HuH-7 (cell line): ENCODE data around the gene SEMA3C.
"Not testable (repeated sequence)": the region's sequence is repeated elsewhere in the genome, so short reads cannot be mapped to it uniquely, and the experiment has no call there.

Source experiments
- DNase-seq: peaks from one replicate; pipeline ENCODE4 v3.0.0; 2011; ENCODE audit warnings: low spot score

Gene SEMA3C

GRCh38 chr7:80926955-80927354 lies 8.1 kb upstream of the SEMA3C start:
- not testable (repeated sequence) for DNase-seq

- no peak for DNase-seq
Observed at GRCh38 chr7:80924090-80924489, 5.2 kb upstream of the SEMA3C start.

DNA sequence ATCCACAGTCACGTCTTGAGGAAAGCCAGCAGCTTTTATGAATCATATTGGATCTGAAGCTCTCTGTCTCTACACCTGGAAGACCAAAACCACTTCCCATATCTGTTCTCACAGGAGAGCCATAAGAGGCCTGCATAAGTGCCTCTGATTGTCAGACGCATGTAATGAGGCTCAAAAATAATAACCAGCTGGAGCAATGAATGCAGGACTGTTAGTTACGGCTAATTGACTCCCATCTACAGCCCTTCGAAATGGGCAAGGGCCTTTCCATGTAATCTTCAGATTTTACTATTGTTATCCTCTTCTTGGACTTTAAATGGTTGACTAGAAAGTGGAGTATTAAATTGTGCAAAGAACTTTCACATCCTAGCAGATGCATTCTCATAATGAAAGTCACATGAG lies 4.4 kb upstream of the SEMA3C start:
- DNase-seq = no peak

DNA sequence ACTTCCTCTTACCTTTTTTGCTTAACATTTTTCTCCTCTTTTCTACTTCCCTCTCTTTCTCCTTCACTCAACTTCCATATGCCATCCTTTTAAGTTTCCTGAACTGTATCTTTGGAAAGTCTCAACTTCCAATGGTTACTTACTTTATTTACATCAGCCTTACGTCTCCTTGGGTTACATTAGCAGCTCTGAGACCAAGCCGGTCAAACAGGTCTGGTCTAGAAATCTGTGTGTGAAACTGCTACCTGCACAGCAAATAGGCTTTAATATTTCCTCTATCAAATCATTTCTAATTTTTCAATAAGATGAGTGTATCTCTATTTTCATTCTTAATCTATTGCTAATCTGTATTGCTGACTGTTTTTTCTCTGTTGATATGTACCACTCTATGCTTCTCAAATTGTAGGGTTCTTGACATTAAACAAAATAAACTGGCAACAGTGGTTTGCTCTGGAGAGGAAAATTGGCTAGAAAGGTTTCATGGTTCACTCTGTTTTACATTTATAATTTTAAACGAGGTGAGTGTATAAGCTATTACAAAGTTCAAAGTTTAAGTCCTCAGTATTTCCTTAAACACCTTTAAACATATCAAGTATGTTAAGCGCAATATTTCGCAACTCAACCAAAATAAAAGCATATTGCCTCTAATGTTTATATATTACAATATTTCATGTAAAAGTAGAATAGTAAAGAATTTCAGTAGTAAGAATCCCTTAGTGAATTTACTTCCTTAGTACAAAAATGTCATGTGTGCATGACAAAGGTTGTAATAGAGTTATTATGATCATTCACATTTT lies 3.6 kb upstream of the SEMA3C start:
- DNase-seq = no peak

- no peak for DNase-seq
Observed at GRCh38 chr7:80921130-80921529, 2.3 kb upstream of the SEMA3C start.

DNA sequence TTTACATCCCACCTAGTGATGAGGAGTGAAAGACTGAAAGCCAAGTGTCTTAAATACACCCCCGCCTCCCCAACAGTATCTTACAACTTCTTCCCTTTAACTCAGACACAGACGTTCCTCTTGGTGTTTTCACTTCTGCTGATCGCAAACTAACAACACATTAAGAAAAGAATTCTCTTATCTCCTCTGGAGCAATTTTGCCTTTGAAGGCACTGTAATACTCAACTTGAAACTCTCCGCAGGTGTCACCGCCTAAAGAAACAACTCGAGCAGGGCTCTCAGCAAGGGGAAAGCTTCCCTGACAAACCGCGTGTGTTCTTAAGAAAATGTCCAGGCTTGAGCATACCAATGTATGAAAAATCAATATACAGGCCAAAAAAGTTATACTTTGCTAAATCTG lies 452 bp downstream of the SEMA3C start:
- DNase-seq = no peak

GRCh38 chr7:80916770-80917741 lies 1.8 kb downstream of the SEMA3C start:
- no peak for DNase-seq

- no peak for DNase-seq
Observed at GRCh38 chr7:80910228-80910627, 8.6 kb downstream of the SEMA3C start.

DNA sequence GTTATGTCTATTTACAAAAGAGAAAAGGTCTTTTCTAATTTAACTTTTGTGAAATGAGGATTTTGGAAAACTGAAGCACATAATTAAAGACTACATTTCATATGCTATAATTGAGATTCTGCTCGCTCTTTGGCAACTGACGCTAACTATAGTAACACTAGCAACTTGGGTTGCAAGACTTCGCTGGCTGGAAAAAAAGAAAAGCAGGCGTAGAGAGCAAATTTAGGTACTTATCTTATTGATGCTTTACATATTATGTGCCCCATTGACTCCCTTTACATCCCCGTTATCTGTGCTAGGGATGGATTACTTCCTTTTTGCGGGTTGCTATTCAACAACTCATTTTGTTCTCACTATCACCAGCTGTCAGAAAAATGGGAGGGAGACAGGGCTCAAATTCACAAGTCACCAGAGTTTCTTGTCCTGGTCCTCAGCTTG lies 10.5 kb downstream of the SEMA3C start:
- no peak for DNase-seq

DNA sequence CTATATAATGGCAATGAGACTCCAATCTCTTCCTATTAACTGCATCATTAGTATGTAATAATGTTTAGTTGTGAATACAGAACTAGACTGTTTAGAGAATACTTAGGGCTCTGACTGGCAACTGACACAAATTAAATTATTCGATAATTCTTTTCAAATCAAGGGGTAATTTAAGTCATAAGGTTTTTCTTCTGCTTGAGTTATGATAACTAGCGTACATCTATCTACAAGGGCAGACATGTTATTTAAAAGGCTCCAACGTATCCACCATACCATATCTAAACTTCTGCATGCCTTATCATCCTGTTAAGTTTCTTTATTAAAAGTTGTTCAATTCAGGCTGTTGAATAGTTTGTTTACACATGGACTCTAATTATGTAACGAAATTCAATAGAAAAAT lies 11.2 kb downstream of the SEMA3C start:
- DNase-seq = no peak

- no peak for DNase-seq
Observed at GRCh38 chr7:80907141-80907601, 11.7 kb downstream of the SEMA3C start.

DNA sequence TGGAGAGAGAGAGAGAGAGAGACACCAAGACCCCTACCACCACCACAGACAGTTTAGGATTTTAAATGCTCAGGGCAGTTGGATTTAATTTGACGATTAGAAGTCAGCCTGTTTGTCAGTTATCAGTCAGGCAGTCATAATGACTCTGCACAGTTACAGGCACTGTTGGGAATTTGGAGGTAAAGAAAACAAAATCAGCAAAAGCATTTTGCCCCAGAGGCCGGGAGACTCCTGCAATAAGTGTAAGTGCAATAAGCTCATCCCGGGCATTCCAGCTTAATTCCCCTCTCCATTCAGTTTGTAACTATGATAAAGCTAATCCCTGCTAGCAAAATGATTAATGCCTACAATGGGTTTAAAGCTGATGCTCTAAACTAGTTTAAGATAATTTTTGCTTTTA lies 13.5 kb downstream of the SEMA3C start:
- no peak for DNase-seq

DNA sequence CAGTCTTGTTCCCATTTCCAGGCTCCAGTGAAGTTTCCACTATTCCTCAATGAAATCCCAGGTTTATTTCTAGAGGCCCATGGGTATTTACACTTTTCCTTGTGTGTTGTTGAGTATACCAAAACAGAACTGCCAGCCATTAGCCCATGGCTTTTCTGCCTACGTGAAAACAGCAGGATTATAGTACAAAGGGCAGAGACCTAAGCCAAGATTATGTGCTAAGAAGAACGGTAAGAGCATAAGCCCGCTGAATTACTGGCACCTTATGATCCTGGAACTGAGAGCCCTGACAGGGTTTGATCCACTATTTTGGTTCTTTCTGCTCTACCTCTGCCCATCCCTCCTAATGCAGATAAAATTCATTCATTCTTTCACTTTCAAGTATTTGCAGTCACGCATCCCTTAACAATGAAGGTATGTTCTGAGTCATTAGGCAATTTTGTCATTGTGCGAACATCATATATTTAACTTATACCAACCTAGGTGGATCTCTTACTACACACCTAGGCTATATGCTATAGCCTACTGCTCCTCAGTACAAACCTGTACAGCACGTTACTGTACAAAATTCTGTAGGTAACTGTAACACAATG lies 16.0 kb downstream of the SEMA3C start:
- no peak for DNase-seq

- no peak for DNase-seq
Observed at GRCh38 chr7:80902019-80902418, 16.8 kb downstream of the SEMA3C start.

GRCh38 chr7:80900583-80901576 lies 18.0 kb downstream of the SEMA3C start:
- no peak for DNase-seq

GRCh38 chr7:80896906-80897598 lies 21.8 kb downstream of the SEMA3C start:
- no peak for DNase-seq

DNA sequence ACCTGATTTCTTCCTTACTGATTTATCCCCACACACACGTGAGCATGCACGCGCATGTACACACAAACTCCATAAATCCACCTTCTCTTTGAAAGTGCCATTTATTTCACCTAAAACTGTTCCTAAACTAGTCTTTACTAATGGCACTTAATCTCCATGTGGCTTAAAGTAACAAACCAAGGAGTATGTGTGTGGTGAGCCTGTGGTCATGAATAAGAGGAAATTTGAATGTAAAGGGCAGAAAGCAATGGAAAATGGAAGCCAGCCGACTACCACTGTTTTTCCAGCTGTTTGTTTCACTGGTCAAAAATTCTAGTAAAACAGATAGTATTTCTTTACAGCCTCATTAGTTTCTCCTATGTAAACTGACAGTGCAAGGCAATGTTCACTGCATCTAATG lies 23.8 kb downstream of the SEMA3C start:
- DNase-seq = no peak

GRCh38 chr7:80891259-80891544 lies 27.6 kb downstream of the SEMA3C start:
- no peak for DNase-seq

- DNase-seq = no peak
Observed at GRCh38 chr7:80890426-80891258, 28.2 kb downstream of the SEMA3C start.

GRCh38 chr7:80889525-80889924 lies 29.3 kb downstream of the SEMA3C start:
- DNase-seq = no peak
